ENCODE results near the gene FGD4.

FGD4 gene

DNA sequence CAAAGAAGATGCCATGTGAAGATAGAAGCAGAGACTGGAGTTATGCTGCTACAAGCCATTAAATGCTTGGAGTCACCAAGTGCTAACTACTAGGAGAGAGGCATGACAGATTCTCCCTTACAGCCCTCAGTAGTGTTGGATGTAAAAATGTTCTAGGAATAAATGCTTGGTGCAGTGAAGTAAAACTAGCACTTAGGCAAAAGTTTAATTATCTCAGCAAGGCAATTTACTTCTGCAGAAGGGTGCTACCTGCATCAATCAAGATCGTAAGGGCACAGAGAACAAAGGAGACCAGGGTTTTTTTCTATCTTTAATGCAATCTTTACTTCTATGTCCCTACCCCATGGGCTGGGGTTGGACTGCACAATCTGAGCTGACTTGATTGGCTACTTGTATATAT, 270.2 kb downstream of the FGD4 start:
- no peaks in the 10 kb centered on the region for H3K9me3 ChIP-seq (replicated peaks; ENCODE audit: low read length)
- no peak overlapping the region for H3K9ac ChIP-seq (ENCODE audit: low read depth, low read length)
- H3K4me3 ChIP-seq (ENCODE audit: low read length) = no peak overlapping the region
- no peak overlapping the region for H3K4me2 ChIP-seq (ENCODE audit: low read length)
- no peaks in the 10 kb centered on the region for H3K27me3 ChIP-seq (ENCODE audit: control insufficient read depth, insufficient read depth, low read length)
- no peaks in the 10 kb centered on the region for H3K36me3 ChIP-seq (ENCODE audit: insufficient read depth, low read length)
- no peaks in the 10 kb centered on the region for H3K4me1 ChIP-seq (ENCODE audit: control insufficient read depth, insufficient read depth, low read length)

GRCh38 chr12:32671930-32672780, 272.8 kb downstream of the FGD4 start:
- no peak overlapping the region for H3K9ac ChIP-seq (ENCODE audit: low read depth, low read length)
- H3K36me3 ChIP-seq (ENCODE audit: insufficient read depth, low read length) = no peaks in the 10 kb centered on the region
- H3K4me1 ChIP-seq (ENCODE audit: control insufficient read depth, insufficient read depth, low read length) = peaks cover 3% of the 10 kb centered on the region
- H3K27me3 ChIP-seq (ENCODE audit: control insufficient read depth, insufficient read depth, low read length) = no peaks in the 10 kb centered on the region
- H3K4me2 ChIP-seq (ENCODE audit: low read length) = no peak overlapping the region
- no peak overlapping the region for H3K4me3 ChIP-seq (ENCODE audit: low read length)
- H3K9me3 ChIP-seq (replicated peaks; ENCODE audit: low read length) = no peaks in the 10 kb centered on the region

GRCh38 chr12:32679091-32679919, 279.9 kb downstream of the FGD4 start, which contains the start of gene DNM1L:
Gene DNM1L, plus strand, starts transcription at chr12:32679301. Its CDS starts 63 bp downstream, at chr12:32679364.
- Histone ChIP-seq H3K4me2 (ENCODE audit: low read length) (peak within 1 kb of the TSS; percentile 76), H3K27me3 (ENCODE audit: control insufficient read depth, insufficient read depth, low read length) (no peaks in the 10 kb centered on the region), H3K36me3 (ENCODE audit: insufficient read depth, low read length) (peaks cover 4% of the 10 kb centered on the region), H3K9ac (ENCODE audit: low read depth, low read length) (peak within 1 kb of the TSS; percentile 97), H3K9me3 (replicated peaks; ENCODE audit: low read length) (no peaks in the 10 kb centered on the region), H3K4me3 (ENCODE audit: low read length) (peak within 1 kb of the TSS; percentile 99), H3K4me1 (ENCODE audit: control insufficient read depth, insufficient read depth, low read length) (peaks cover 17% of the 10 kb centered on the region)

GRCh38 chr12:32679920-32680237, 280.5 kb downstream of the FGD4 start:
- Histone ChIP-seq H3K4me1 (ENCODE audit: control insufficient read depth, insufficient read depth, low read length) (peaks cover 17% of the 10 kb centered on the region), H3K9ac (ENCODE audit: low read depth, low read length) (peak overlapping the region; percentile 97), H3K36me3 (ENCODE audit: insufficient read depth, low read length) (peaks cover 4% of the 10 kb centered on the region), H3K27me3 (ENCODE audit: control insufficient read depth, insufficient read depth, low read length) (no peaks in the 10 kb centered on the region), H3K9me3 (replicated peaks; ENCODE audit: low read length) (no peaks in the 10 kb centered on the region), H3K4me2 (ENCODE audit: low read length) (peak overlapping the region; percentile 76), H3K4me3 (ENCODE audit: low read length) (peak overlapping the region; percentile 99)

DNA sequence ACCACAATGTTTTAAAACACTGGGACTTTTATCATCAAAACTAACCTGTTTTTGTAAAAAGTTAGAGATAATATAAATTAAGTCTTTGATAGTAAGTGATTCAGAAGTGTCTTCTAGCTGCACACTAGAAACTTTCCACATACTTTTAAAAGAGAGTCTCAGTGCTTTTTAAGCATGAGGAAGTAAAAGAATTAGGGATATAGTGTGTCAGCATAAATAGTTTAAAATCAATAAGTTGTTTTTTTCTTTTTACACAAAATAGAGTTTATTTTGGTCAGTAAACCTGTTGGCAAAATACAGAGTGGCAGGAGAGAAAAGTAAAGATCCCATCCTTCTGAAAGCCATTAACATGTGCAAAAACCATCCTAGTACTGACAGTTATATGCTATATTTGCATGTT, 281.4 kb downstream of the FGD4 start:
- no peaks in the 10 kb centered on the region for H3K9me3 ChIP-seq (replicated peaks; ENCODE audit: low read length)
- no peaks in the 10 kb centered on the region for H3K27me3 ChIP-seq (ENCODE audit: control insufficient read depth, insufficient read depth, low read length)
- H3K4me2 ChIP-seq (ENCODE audit: low read length) = peak overlapping the region; percentile 76
- peaks cover 17% of the 10 kb centered on the region for H3K4me1 ChIP-seq (ENCODE audit: control insufficient read depth, insufficient read depth, low read length)
- H3K9ac ChIP-seq (ENCODE audit: low read depth, low read length) = peak overlapping the region; percentile 97
- peak overlapping the region; percentile 99 for H3K4me3 ChIP-seq (ENCODE audit: low read length)
- H3K36me3 ChIP-seq (ENCODE audit: insufficient read depth, low read length) = peaks cover 4% of the 10 kb centered on the region

GRCh38 chr12:32681272-32681671, 281.9 kb downstream of the FGD4 start:
- Histone ChIP-seq H3K9me3 (replicated peaks; ENCODE audit: low read length) (no peaks in the 10 kb centered on the region), H3K4me3 (ENCODE audit: low read length) (peak overlapping the region; percentile 99), H3K9ac (ENCODE audit: low read depth, low read length) (no peak overlapping the region), H3K27me3 (ENCODE audit: control insufficient read depth, insufficient read depth, low read length) (no peaks in the 10 kb centered on the region), H3K4me2 (ENCODE audit: low read length) (peak overlapping the region; percentile 76), H3K36me3 (ENCODE audit: insufficient read depth, low read length) (peaks cover 5% of the 10 kb centered on the region), H3K4me1 (ENCODE audit: control insufficient read depth, insufficient read depth, low read length) (peaks cover 17% of the 10 kb centered on the region)

- peaks cover 3% of the 10 kb centered on the region for H3K4me1 ChIP-seq (ENCODE audit: control insufficient read depth, insufficient read depth, low read length)
- peaks cover 7% of the 10 kb centered on the region for H3K36me3 ChIP-seq (ENCODE audit: insufficient read depth, low read length)
- H3K4me2 ChIP-seq (ENCODE audit: low read length) = no peak overlapping the region
- H3K4me3 ChIP-seq (ENCODE audit: low read length) = no peak overlapping the region
- H3K27me3 ChIP-seq (ENCODE audit: control insufficient read depth, insufficient read depth, low read length) = no peaks in the 10 kb centered on the region
- H3K9ac ChIP-seq (ENCODE audit: low read depth, low read length) = no peak overlapping the region
- no peaks in the 10 kb centered on the region for H3K9me3 ChIP-seq (replicated peaks; ENCODE audit: low read length)
These were observed 287.0 kb downstream of the FGD4 start for GRCh38 chr12:32686340-32686739.

GRCh38 chr12:32688786-32689185, 289.4 kb downstream of the FGD4 start:
- Histone ChIP-seq H3K36me3 (ENCODE audit: insufficient read depth, low read length) (peaks cover 8% of the 10 kb centered on the region), H3K27me3 (ENCODE audit: control insufficient read depth, insufficient read depth, low read length) (no peaks in the 10 kb centered on the region), H3K9me3 (replicated peaks; ENCODE audit: low read length) (no peaks in the 10 kb centered on the region), H3K4me1 (ENCODE audit: control insufficient read depth, insufficient read depth, low read length) (no peaks in the 10 kb centered on the region), H3K4me2 (ENCODE audit: low read length) (no peak overlapping the region), H3K9ac (ENCODE audit: low read depth, low read length) (no peak overlapping the region), H3K4me3 (ENCODE audit: low read length) (no peak overlapping the region)

- H3K27me3 ChIP-seq (ENCODE audit: control insufficient read depth, insufficient read depth, low read length) = no peaks in the 10 kb centered on the region
- peaks cover 6% of the 10 kb centered on the region for H3K36me3 ChIP-seq (ENCODE audit: insufficient read depth, low read length)
- no peak overlapping the region for H3K4me3 ChIP-seq (ENCODE audit: low read length)
- H3K4me1 ChIP-seq (ENCODE audit: control insufficient read depth, insufficient read depth, low read length) = no peaks in the 10 kb centered on the region
- H3K9me3 ChIP-seq (replicated peaks; ENCODE audit: low read length) = no peaks in the 10 kb centered on the region
- no peak overlapping the region for H3K9ac ChIP-seq (ENCODE audit: low read depth, low read length)
- H3K4me2 ChIP-seq (ENCODE audit: low read length) = no peak overlapping the region
These were observed 291.6 kb downstream of the FGD4 start for GRCh38 chr12:32690927-32691326.

DNA sequence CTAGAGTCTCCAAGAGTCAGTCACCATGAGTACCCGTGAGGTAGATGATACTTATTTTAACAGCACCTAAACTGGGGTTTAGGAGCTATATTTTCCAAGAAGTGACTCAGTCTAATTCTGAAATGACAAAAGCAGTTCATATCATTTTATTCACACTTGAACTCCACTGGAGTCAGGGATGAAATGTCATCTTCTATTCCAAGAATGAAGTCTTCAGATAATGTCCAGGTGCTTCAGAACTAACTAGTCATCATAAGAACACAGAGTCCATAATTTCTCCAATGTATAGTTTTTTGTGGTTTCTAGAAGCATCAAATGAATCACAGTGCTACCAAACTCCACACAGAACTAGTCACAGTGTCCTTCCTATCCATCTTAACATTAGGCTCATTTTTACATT, 293.0 kb downstream of the FGD4 start:
- Histone ChIP-seq H3K4me3 (ENCODE audit: low read length) (no peak overlapping the region), H3K36me3 (ENCODE audit: insufficient read depth, low read length) (peaks cover 2% of the 10 kb centered on the region), H3K9ac (ENCODE audit: low read depth, low read length) (no peak overlapping the region), H3K27me3 (ENCODE audit: control insufficient read depth, insufficient read depth, low read length) (no peaks in the 10 kb centered on the region), H3K9me3 (replicated peaks; ENCODE audit: low read length) (no peaks in the 10 kb centered on the region), H3K4me1 (ENCODE audit: control insufficient read depth, insufficient read depth, low read length) (no peaks in the 10 kb centered on the region), H3K4me2 (ENCODE audit: low read length) (no peak overlapping the region)

- H3K9me3 ChIP-seq (replicated peaks; ENCODE audit: low read length) = no peaks in the 10 kb centered on the region
- no peaks in the 10 kb centered on the region for H3K27me3 ChIP-seq (ENCODE audit: control insufficient read depth, insufficient read depth, low read length)
- no peaks in the 10 kb centered on the region for H3K4me1 ChIP-seq (ENCODE audit: control insufficient read depth, insufficient read depth, low read length)
- no peak overlapping the region for H3K9ac ChIP-seq (ENCODE audit: low read depth, low read length)
- no peak overlapping the region for H3K4me3 ChIP-seq (ENCODE audit: low read length)
- H3K36me3 ChIP-seq (ENCODE audit: insufficient read depth, low read length) = peaks cover 2% of the 10 kb centered on the region
- H3K4me2 ChIP-seq (ENCODE audit: low read length) = no peak overlapping the region
These were observed 293.7 kb downstream of the FGD4 start for GRCh38 chr12:32693036-32693435.

Measured in skeletal muscle satellite cell (primary cell).